AG09319 (cell line): ENCODE measurements around the gene KNOP1.

Source experiments
- DNase-seq: peaks from one replicate; pipeline ENCODE4 v3.0.0-alpha.2; 2010; ENCODE audit warnings: low read depth; ENCODE audit errors: extremely low read depth
- TF ChIP-seq, protein P1 (sequence below): IDR thresholded peaks from 2 replicates; pipeline ENCODE4 v1.5.1; 2011; ENCODE audit warnings: low read depth, mild to moderate bottlenecking, inconsistent platforms, low read length, moderate library complexity

The KNOP1 gene

DNA sequence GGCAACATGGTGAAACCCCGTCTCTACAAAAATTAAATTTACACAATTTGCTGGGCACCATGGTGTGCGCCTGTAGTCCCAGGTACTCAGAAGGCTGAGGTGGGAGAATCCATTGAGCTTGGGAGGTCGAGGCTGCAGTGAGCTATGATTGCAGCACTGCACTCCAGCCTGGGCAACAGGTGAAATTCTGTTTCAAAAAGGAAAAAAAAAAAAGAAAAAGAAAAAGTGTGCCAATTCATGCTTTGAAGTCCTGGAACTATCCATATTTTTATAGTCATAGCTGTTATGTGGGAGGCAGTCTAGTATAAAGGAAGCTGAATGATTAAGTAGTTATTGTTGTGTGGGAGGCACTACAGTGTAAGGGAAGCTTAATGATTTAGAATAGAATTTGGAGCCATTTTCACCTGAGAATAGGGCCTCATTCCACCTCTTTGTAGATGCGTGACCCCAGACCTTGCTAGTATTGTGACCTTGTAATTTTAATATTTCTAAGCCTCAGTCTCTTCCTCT is 31.6 kb upstream of the KNOP1 start:
- TF ChIP-seq, protein P1, sequence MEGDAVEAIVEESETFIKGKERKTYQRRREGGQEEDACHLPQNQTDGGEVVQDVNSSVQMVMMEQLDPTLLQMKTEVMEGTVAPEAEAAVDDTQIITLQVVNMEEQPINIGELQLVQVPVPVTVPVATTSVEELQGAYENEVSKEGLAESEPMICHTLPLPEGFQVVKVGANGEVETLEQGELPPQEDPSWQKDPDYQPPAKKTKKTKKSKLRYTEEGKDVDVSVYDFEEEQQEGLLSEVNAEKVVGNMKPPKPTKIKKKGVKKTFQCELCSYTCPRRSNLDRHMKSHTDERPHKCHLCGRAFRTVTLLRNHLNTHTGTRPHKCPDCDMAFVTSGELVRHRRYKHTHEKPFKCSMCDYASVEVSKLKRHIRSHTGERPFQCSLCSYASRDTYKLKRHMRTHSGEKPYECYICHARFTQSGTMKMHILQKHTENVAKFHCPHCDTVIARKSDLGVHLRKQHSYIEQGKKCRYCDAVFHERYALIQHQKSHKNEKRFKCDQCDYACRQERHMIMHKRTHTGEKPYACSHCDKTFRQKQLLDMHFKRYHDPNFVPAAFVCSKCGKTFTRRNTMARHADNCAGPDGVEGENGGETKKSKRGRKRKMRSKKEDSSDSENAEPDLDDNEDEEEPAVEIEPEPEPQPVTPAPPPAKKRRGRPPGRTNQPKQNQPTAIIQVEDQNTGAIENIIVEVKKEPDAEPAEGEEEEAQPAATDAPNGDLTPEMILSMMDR: no peak
- DNase-seq: no peak

DNA sequence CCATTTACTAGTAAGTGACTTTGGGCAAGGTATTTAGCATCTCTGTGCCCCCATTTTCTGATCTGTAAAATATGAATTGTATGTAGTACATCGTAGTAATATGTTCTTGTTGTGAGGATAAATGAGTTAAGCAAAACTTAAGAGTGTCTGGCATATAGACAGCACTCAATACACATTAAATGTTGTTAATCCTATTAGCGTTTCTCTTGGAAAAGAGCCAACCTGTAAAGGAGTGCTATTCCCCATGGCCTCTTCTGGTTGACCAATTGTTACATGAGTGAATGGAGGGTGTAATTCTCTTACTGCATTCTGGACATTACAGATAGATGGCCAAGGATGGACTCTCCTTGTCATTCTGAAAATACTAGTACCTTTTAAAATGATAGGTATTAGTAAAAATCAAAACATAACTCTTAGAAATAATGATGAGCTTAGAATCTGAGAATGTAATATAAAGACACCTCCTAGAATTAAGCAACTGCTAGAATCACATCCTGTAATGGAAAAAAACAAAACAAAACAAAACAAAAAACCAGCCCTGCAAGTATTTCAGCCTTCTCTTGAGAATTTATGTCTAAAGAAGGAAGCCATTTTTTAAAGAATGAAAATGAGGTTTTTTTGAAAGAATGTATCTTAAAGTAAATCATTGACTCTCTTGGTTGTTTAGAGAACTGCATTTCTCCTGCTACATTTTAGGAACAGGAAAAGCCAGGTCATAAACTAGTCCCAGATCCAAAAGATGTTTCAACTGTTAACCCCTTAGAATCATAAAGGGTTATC is 30.6 kb upstream of the KNOP1 start:
- TF ChIP-seq, protein P1: no peak
- DNase-seq: no peak

DNA sequence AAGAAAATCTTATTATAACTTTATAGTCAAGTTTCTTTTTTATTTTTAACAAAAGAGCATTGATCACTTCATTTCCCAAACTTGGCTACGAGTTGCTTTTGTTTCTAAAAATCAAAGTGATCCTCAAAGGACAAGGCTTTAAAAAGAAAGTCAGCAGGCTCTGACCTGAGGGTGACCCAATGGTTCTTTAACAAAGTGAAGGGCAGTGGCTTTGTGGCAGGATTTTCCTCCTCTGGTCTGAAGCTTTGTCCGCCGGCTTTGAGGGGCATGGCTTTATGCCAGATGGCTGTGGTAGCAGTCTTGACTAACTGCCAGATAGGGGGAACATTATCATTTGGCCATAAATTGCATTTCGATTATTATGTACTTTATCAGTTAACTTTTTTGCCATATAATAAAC is 28.5 kb upstream of the KNOP1 start:
- TF ChIP-seq, protein P1: no peak
- DNase-seq: no peak

DNA sequence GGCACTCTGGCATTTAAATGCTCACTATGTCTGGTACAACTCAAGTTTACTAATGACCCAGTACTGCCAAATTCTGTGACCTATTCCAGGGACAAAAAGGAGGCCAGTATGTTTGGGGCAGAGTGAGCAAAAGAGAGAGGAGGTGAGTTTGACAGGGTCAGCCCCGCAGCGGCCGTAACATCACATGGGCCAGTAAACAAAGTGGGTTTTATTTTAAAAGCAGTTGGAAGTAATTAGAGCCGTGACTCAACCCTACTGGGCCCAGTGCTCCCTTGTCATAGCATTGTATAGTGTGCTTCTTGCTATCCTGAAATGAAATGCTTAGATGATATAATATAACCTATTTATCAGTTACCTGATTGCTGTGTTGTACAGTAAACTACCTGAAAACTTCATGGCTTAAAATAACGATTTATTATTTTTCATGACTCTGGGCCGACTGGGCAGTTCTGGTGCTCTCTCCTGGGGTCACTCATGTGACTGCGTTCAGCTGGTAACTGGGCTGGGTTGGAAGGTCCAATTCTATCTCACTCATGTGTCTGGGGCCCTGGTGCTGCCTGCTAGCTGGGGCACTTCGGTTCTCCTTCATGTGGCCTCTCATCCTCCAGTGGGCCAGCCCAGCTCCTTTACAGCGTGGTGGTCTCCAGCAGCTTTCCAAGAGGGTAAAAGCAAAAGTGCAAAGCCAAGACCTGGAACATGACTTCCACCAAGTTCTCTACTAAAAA is 27.4 kb upstream of the KNOP1 start:
- peak; percentile 11 for DNase-seq
- TF ChIP-seq, protein P1: no peak

DNA sequence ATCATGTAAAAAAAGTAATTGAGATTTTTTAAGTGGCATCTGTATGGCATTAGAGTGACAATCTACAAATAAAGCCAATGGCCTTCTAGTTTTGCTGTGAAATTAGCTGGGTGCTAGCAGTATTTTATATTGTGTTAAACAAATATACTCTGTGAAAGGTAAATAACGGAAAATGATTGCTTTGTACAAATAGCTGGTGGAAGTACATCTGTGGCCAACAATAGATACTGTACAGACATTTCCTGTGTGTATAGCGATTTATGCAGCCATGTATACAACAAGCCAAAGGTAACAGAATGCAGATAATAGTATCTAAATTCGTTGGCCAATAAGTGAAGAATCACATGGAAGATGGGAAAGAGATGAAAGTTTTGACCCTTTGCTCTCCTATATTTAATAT is 26.6 kb upstream of the KNOP1 start:
- TF ChIP-seq, protein P1: no peak

DNA sequence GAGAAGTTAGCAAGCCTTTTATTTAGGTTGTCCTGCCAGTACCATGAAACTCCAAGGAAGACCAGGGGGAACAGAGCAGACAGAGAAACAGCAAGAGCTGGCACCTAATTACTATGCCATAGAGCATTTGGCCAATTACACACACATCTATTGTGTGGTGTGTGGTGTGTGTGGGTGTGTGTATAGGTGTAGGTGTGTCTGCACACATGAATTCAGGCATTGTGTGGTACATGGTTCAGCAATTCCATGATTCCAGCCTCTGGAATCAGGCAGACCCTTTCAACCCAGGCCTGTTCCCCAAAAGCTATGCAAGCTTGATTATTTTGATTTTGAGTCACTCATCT is 25.8 kb upstream of the KNOP1 start:
- no peak for DNase-seq
- TF ChIP-seq, protein P1: no peak

More for the DNA sequence above, 26.6 kb upstream of the KNOP1 start:
- no peak for DNase-seq

DNA sequence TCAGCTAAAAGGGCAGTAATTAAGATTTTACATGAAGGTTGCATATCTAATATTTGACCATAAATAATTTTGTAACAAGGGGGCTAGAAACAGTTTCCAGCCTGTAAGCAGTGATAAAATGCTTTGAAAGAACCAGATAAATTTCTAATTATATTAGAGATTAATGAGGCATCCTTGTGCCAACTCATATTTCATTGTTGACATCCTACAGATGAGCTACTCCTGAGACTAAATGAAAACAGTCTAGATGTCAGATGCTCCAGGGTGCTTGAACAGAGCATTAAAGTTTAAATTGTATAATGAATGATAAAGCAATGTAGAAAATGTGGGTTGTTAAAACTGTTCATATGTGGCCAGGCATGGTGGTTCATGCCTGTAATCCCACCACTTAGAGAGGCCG is 23.3 kb upstream of the KNOP1 start:
- DNase-seq: no peak
- TF ChIP-seq, protein P1: no peak
